Measurements from ENCODE around the gene PIK3IP1.

GRCh38 chr22:31340360-31340759 lies 48.1 kb upstream of the PIK3IP1 start:
- TF ChIP-seq POLR2AphosphoS5 (IDR thresholded peaks at IDR 0.05; ENCODE audit: borderline replicate concordance, low read depth, low read length) (no peak), EZH2 (IDR thresholded peaks at IDR 0.05) (no peak), FOXP2 (optimal IDR thresholded peaks at IDR 0.05; ENCODE audit: control extremely low read depth, extremely low read length, insufficient read depth) (no peak)
